Embryonic facial prominence (tissue), 1 donor: ENCODE data around the gene PDS5A.
"Not testable (repeated sequence)": the region's sequence is repeated elsewhere in the genome, so short reads cannot be mapped to it uniquely, and the experiment has no call there.

Source experiments
- DNase-seq: peaks from one replicate; pipeline ENCODE4 v3.0.0-alpha.2; 2016; ENCODE audit errors: extremely low spot score

The PDS5A gene

GRCh38 chr4:39840027-39840426 is 137.7 kb downstream of the PDS5A start:
- no peak for DNase-seq

- DNase-seq, result not testable (repeated sequence)
These were observed 139.3 kb downstream of the PDS5A start for GRCh38 chr4:39838431-39838830.

GRCh38 chr4:39834269-39834668 is 143.4 kb downstream of the PDS5A start:
- no peak for DNase-seq

- no peak for DNase-seq
These were observed 151.9 kb downstream of the PDS5A start for GRCh38 chr4:39825741-39826231.

- no peak for DNase-seq
These were observed 152.6 kb downstream of the PDS5A start for GRCh38 chr4:39825090-39825489.

- DNase-seq, result no peak
These were observed 154.5 kb downstream of the PDS5A start for GRCh38 chr4:39823191-39823590.

GRCh38 chr4:39822662-39823061 is 155.0 kb downstream of the PDS5A start:
- no peak for DNase-seq

- no peak for DNase-seq
These were observed 155.8 kb downstream of the PDS5A start for GRCh38 chr4:39821951-39822350.

GRCh38 chr4:39820186-39820585 is 157.5 kb downstream of the PDS5A start:
- DNase-seq, result no peak

GRCh38 chr4:39818646-39819045 is 159.1 kb downstream of the PDS5A start:
- DNase-seq, result no peak

GRCh38 chr4:39814403-39815185 is 163.1 kb downstream of the PDS5A start:
- no peak for DNase-seq

- not testable (repeated sequence) for DNase-seq
These were observed 163.9 kb downstream of the PDS5A start for GRCh38 chr4:39813761-39814160.

GRCh38 chr4:39813033-39813432 is 164.7 kb downstream of the PDS5A start:
- not testable (repeated sequence) for DNase-seq

- no peak for DNase-seq
These were observed 165.2 kb downstream of the PDS5A start for GRCh38 chr4:39812500-39812899.

GRCh38 chr4:39808231-39808749 is 169.4 kb downstream of the PDS5A start:
- no peak for DNase-seq

- DNase-seq, result no peak
These were observed 175.7 kb downstream of the PDS5A start for GRCh38 chr4:39802005-39802404.

- DNase-seq, result not testable (repeated sequence)
These were observed 184.7 kb downstream of the PDS5A start for GRCh38 chr4:39792976-39793375.

- no peak for DNase-seq
These were observed 185.2 kb downstream of the PDS5A start for GRCh38 chr4:39792529-39792928.

- DNase-seq, result no peak
These were observed 185.6 kb downstream of the PDS5A start for GRCh38 chr4:39792128-39792527.

GRCh38 chr4:39786838-39787237 is 190.9 kb downstream of the PDS5A start:
- no peak for DNase-seq

GRCh38 chr4:39785083-39785482 is 192.6 kb downstream of the PDS5A start:
- DNase-seq, result no peak

- DNase-seq, result not testable (repeated sequence)
These were observed 195.7 kb downstream of the PDS5A start for GRCh38 chr4:39781988-39782387.
